A673 (cell line): ENCODE measurements around the gene RPE65.

Source experiments
- CTCF ChIP-seq: fragments of 300-800, 200-600 bp; sonication (generic); conservative IDR thresholded peaks from 2 replicates; pipeline ENCODE4 v1.5.1; 2017; ENCODE audit warnings: low read depth, mild to moderate bottlenecking, antibody characterized with exemption, low read length, moderate library complexity, mixed read lengths
- EZH2 ChIP-seq: fragments of 200-600 bp; sonication (generic); IDR thresholded peaks from 2 replicates; pipeline ENCODE4 v1.6.1; 2017; ENCODE audit warnings: borderline replicate concordance, low read depth, mild to moderate bottlenecking, mixed read lengths, antibody characterized with exemption, low read length; ENCODE audit not compliant: poor library complexity, severe bottlenecking

- no peak for TF ChIP-seq CTCF
- TF ChIP-seq EZH2, result no peak
These were observed 47.6 kb upstream of the RPE65 start for GRCh38 chr1:68497358-68497698.
